ENCODE data around the gene ROR2. TPM values are rescaled to one million over a fixed set of nuclear protein-coding genes. Genes with fewer than 3 reads are reported as not detected.
A peak's percentile ranks its signal among the peaks of the same experiment; 100 is the strongest.

Gene ROR2
- total and polyA plus RNA-seq, 2 of the 13 experiments (the other 11 are each of a cell fraction or from before 2014, with no cell fraction given): not detected

- TF ChIP-seq NFYC (CRISPR knock-in tag; IDR thresholded peaks at IDR 0.05) (no peak), ZNF552 (CRISPR knock-in tag; IDR thresholded peaks at IDR 0.05; ENCODE audit: borderline replicate concordance) (no peak), BHLHE40 (IDR thresholded peaks at IDR 0.05; ENCODE audit: low read length) (peak; percentile 67; the same call in 1 of the 2 replicates), HNF4A (CRISPR knock-in tag; IDR thresholded peaks at IDR 0.05) (peak; percentile 69), SOX6 (IDR thresholded peaks at IDR 0.05) (no peak), SOX6 (CRISPR knock-in tag; IDR thresholded peaks at IDR 0.05) (peak; percentile 94), TBX3 (IDR thresholded peaks at IDR 0.05; ENCODE audit: borderline replicate concordance) (peak; percentile 49; the same call in 1 of the 2 replicates), ZFP90 (CRISPR knock-in tag; IDR thresholded peaks at IDR 0.05; ENCODE audit: borderline replicate concordance) (no peak), GATAD2A (CRISPR knock-in tag; IDR thresholded peaks at IDR 0.05) (peak; percentile 19; the same call in 1 of the 2 replicates), SRF (IDR thresholded peaks at IDR 0.05; ENCODE audit: low read depth, low read length) (no peak), SOX13 (IDR thresholded peaks at IDR 0.05) (peak; percentile 82), SOX13 (CRISPR knock-in tag; conservative IDR thresholded peaks at IDR 0.05 in 1 of 2, IDR thresholded peaks at IDR 0.05 in 1 of 2) (peak in 1 of 2 experiments; percentile 97; a peak in 2 of 4 replicates), FOXA1 (IDR thresholded peaks at IDR 0.05) (no peak), FOXA1 (CRISPR knock-in tag; IDR thresholded peaks at IDR 0.05) (peak; percentile 58), BORCS8-MEF2B (CRISPR knock-in tag; IDR thresholded peaks at IDR 0.05) (no peak), HNF4G (IDR thresholded peaks at IDR 0.05; ENCODE audit: borderline replicate concordance, low read depth, low read length) (peak; percentile 68; the same call in 1 of the 2 replicates), HNF4G (CRISPR knock-in tag; IDR thresholded peaks at IDR 0.05; ENCODE audit: borderline replicate concordance, low read depth) (no peak), SNAPC4 (CRISPR knock-in tag; IDR thresholded peaks at IDR 0.05) (no peak), ZNF7 (CRISPR knock-in tag; IDR thresholded peaks at IDR 0.05) (no peak), SKI (IDR thresholded peaks at IDR 0.05; ENCODE audit: partially characterized antibody) (no peak), SP5 (CRISPR knock-in tag; IDR thresholded peaks at IDR 0.05; ENCODE audit: borderline replicate concordance, low read depth) (peak; percentile 33; the same call in 1 of the 2 replicates)
- TF ChIP-seq, protein P1, sequence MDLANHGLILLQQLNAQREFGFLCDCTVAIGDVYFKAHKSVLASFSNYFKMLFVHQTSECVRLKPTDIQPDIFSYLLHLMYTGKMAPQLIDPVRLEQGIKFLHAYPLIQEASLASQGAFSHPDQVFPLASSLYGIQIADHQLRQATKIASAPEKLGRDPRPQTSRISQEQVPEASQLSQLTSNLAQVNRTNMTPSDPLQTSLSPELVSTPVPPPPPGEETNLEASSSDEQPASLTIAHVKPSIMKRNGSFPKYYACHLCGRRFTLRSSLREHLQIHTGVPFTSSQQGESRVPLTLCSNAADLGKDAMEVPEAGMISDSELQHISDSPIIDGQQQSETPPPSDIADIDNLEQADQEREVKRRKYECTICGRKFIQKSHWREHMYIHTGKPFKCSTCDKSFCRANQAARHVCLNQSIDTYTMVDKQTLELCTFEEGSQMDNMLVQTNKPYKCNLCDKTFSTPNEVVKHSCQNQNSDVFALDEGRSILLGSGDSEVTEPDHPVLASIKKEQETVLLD (CRISPR knock-in tag; IDR thresholded peaks at IDR 0.05; ENCODE audit: low read depth): no peak
- TF ChIP-seq, protein P2, sequence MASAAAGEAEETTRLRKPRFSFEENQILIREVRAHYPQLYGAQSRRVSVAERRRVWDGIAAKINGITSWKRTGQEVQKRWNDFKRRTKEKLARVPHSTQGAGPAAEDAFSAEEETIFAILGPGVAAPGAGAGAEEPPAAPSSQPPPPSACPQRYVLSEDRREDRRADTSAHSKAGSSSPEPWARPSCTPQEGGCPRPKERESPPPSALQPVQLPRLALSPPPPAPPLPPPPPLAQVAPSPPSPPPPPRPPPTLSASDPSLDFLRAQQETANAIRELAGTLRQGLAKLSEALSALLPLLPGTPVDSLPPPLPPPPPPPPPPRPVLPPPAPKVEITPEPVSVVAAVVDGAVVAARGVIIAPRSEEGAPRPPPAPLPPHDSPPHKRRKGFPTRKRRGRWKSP (CRISPR knock-in tag; IDR thresholded peaks at IDR 0.05): no peak
- TF ChIP-seq, protein P3, sequence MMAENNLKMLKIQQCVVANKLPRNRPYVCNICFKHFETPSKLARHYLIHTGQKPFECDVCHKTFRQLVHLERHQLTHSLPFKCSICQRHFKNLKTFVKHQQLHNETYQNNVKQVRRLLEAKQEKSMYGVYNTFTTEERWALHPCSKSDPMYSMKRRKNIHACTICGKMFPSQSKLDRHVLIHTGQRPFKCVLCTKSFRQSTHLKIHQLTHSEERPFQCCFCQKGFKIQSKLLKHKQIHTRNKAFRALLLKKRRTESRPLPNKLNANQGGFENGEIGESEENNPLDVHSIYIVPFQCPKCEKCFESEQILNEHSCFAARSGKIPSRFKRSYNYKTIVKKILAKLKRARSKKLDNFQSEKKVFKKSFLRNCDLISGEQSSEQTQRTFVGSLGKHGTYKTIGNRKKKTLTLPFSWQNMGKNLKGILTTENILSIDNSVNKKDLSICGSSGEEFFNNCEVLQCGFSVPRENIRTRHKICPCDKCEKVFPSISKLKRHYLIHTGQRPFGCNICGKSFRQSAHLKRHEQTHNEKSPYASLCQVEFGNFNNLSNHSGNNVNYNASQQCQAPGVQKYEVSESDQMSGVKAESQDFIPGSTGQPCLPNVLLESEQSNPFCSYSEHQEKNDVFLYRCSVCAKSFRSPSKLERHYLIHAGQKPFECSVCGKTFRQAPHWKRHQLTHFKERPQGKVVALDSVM (CRISPR knock-in tag; IDR thresholded peaks at IDR 0.05): no peak
Observed at GRCh38 chr9:91994422-91994821, 44.4 kb upstream of the ROR2 start (continued).
